Fibroblast of skin of right biceps (primary cell): ENCODE data around the gene CYB5R2.

Source experiments
- DNase-seq: peaks from one replicate; pipeline ENCODE4 v3.0.0-alpha.2; 2013

The CYB5R2 gene

DNA sequence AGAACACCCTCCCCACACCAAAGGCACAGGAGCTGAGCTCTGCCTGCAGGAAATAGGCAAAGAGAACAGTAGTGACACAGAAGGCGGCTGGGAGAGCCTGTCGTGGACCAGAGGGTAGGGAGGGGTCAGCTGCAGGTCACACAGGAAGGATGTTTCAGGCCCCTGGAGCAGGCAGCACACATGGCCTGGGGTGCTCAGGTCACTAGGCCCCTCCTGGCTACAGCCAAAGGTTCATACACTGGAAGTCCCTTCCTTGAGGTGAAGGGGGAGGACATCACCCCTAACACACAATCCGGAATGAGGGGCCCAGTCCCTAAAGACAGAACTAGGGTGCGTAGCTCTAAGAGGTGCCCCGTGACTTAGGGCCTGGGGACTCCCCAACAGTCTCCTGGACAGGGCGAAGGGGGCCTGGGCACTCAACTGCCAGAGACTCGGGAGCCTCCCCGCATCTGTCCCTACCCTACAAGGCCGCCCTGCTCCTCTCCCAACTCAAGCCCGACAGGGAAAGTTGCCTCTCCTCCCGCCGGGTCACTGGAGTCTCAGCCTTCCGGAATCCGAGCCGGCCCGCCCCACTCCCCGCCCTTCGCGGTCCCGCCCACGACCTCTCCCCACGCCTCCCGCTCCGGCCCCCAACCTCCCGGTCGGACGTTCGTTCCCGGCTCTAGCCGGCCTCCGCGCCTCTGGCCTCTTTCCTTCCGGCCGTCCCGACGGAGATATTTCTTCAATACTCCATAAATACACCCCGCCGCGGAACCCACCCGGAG, at the start of gene CYB5R2:
CYB5R2 (minus strand) TSS at position 541 of the 764 bp plus-strand sequence. CDS start 675 bp downstream, outside the sequence.
- peak; percentile 54 for DNase-seq

DNA sequence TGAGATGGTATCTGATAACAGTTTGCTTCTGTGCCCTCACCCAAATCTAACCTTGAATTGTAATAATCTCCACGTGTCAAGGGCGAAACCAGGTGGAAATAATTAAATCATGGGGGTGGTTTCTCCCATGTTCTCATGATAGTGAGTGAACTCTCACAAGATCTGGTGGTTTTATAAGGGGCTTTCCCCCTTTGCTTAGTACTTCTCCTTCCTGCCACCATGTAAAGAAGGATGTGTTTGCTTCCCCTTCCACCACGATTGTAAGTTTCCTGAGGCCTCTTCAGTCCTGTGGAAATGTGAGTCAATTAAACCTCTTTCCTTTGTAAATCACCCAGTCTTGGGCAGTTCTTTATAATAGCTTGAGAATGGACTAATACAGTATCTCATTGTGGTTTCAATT, 41.5 kb upstream of the CYB5R2 start:
- no peak for DNase-seq

DNA sequence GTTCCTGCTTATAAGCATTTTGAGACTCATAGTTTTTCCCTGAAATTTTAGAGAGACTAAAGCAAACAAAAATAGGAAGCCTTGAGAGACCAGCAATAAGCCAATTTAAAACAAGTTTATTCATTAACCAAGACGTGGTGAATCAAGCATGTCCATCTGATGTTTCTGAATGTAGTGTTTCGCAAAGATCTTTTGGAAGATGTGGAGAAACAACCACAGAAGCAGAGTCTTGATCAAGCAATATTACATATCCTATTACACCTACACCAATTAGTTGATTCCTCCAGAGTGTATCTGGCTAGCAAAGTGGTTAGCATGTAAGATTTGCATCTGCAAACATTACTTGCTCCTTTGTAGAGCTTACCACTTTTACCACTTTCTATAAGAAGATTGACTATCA, 33.1 kb upstream of the CYB5R2 start, which contains the start of gene OVCH2:
OVCH2 (minus strand) TSS at position 101 of the 400 bp plus-strand sequence; CDS start at position 18, 83 bp downstream.
- no peak for DNase-seq

DNA sequence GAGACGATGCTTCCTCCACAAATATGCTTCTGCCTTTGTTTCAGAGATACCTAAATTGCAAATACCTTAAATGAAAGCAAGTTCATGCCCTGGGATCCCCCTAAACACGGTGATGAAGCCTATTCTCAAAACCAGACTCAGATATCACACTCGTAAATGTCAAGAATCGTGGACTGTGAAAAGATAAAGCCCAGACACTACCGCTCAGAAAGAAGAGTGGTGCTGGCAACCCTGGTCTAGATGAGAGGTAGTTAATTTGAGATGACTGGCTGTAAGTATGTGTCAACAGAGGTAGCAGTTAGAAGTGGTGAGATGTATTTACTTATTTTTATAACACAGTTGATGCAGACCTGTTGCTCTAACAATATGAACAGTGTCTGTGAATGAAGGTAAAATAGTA, 30.4 kb upstream of the CYB5R2 start:
- no peak for DNase-seq

DNA sequence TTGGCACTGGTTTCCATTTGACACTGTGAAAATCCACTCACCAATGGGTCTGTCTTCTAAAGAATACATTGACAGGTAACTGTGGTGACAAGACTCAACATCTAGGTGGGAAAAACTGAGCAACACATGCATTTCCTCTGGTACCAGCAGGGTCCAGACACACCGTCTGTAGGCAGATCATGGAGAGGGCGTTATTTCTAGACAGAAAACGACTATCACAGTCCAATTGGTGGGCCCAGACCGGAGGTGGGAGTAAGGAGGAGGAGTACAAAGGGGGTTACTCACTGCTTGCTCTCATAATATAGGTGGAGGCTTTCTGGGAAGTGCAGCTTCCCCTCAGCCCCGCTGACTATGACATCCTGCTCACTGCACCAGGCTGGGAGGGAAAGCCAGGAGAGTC, 23.1 kb upstream of the CYB5R2 start:
- no peak for DNase-seq

DNA sequence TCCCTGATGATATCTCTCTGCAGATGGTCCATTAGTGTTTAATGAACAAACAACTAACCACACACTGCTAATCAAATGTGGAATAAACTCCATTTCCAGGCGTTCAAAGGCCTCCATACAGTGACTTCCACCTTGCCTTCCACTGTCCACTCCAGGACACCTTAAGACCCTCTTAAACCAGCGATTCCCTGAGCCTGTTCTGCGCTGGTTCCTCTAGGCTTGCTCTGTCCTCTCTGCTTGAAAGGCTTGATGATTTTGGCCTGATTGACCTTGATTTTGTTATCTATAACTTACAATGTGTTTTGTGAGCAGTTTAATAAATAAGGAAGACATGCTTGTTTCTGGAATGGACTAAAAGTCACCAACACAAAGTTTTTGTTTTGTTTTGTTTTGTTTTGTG, 20.9 kb upstream of the CYB5R2 start:
- no peak for DNase-seq

DNA sequence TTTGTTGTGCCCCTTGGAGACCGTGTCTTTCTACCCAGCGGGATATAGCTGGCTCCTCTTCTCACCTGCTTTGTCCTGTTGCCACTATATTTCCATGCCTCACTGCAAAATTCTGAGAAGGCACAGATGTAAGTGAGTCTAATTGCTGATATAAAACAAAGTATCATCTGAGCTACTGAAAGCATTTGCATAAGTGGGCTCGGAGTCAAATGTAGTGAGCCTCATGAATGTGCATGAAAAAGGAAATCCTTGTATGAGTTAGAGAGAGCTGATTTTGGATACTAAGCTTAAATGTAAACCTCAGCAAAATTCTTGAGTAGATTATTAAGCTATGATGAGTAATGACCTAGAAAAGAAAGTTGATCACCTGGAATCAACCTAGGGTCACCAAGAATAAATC, 19.1 kb upstream of the CYB5R2 start:
- DNase-seq: no peak

DNA sequence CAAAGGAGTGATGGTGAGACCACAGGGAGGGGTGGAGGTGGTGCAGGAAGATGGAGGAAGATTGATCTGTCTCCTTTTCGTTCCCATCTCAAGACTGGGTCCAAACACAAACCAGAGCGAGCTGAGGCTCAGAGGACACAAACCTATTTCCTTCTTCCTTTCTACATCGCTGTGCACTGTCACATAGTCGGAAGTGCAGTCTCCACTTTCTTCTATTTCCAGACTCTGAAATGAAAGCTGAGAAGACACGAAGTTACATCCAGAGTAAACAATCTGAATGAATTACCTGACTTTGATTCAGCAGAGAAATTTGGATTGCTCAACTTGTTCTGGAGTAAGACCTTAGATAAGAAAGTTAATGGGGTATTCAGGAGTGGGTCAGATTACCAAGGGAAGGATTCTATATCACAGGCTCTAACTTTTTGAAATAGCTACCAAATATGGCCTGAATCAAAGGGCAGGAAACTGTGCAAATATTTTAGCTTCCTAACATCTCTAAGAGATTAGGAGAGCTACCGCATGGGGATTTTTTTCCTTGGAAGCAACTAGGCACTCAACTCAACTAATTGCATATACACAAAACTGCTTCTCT, 18.6 kb upstream of the CYB5R2 start:
- peak; percentile 20 for DNase-seq

DNA sequence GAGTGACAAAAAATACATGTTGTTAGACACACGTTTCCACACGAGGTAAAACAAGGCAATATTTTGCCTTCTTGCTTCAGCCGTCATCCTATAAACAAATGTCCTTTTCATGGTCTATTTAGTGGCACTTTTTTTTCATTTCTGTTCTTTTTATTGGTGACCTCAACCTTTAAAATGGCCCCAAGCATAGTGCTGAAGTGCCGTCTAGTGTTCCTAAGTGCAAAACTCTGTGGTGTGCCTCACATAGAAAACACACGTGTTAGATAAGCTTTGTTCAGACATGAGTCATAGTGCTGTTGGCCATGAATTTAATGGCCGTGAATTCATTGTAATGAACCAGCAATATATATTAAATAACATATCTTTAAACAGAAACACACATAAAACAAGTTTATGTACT, 17.3 kb upstream of the CYB5R2 start:
- no peak for DNase-seq

DNA sequence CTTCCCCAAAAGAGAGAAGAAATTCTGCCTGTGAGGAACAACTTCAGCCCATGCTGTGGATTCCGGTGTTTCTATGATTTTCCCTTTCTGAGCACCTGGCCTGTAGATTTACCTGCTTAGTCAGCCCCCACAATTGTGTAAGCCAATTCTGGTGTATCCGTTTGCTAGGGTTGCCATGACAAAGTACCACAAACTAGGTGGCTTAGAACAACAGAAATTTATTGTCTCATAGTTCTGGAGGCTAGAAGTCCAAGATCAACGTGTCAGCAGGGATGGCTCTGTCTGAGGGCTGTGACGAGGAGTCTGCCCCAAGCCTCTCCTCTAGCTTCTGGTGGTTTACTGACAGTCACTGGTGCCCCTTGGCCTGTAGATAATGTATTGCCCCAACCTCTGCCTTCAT, 15.9 kb upstream of the CYB5R2 start:
- no peak for DNase-seq

DNA sequence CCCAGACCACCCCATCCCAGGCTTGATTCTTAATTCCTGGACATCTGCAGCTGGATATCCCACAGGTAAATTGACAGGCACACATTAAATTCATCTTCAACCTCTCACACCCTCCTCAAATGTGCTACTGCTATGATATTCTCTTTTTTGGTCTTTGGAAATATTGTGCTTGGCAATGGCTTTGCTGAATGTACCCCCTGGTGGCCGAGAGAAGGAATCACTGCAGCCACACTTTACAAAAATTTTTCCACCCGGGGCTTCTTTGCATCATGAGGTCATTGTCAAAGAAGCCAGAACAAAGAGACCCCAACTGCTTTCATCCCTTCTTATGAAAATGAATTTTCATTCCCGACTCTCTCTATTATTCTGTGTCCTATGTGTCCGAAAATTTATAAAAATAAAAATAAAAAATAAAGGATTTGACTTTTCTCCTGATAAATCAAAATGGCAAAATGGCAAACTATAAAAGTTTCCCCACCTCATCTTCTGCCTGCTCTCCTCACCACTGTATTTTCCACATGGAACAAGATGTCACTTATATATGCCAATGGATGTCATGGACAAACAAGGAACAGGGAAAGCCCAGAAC, 15.0 kb upstream of the CYB5R2 start:
- peak; percentile 28 for DNase-seq

DNA sequence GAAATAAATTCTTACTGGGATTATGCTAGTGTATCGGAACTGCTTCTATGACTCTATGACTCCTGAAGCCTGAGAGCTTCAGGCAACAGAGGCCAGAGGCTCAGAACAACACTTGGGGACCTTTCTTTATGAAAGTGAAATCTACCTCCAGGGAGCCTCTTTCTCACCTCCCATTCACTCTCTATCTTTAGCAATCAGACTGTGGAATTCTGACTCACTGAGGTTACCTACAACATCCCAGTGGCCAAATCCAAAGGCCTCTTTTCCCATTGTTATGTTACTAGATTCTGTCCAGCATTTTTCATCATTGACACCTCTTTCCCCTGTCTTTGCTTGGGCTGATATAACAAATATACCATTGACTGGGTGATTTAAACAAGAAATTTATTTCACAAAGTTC, 14.1 kb upstream of the CYB5R2 start:
- no peak for DNase-seq

DNA sequence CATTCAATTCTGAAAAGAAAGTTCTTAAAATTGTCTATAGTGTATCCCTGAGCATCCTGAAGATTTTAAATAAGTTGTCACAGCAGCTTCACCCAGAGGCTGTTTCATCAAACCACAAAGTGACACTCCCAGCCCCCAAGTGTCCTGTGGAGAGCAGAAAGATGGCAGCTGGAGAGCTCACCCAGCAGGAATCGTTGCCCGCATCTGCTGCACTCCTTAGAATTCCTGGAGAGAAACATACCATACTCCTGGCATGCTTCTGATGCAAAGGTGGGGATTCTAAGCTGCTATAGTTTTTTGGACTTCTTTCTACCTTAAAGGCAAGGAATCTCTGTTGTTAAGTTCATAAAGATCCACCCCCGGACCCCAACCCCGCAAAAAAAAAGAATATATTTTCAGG, 13.5 kb upstream of the CYB5R2 start:
- no peak for DNase-seq

DNA sequence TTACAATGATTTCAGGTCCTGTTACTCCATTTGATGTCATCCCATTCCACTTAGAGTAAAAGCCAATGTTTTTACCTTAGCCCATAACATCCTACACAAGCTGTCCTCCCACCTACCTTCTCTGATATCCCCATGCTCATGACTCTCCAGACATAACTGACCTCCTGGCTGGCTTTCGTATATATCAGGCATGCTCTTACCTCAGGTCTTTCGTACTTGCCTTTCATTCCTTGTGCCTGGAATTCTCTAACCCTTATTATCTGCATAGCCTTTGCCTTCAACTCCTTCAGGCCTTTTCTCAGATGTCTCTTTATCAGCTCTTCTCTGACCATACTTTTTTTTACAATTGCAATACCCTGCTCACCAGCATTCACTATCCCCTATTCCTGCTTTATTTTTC, 10.3 kb upstream of the CYB5R2 start:
- DNase-seq: no peak

DNA sequence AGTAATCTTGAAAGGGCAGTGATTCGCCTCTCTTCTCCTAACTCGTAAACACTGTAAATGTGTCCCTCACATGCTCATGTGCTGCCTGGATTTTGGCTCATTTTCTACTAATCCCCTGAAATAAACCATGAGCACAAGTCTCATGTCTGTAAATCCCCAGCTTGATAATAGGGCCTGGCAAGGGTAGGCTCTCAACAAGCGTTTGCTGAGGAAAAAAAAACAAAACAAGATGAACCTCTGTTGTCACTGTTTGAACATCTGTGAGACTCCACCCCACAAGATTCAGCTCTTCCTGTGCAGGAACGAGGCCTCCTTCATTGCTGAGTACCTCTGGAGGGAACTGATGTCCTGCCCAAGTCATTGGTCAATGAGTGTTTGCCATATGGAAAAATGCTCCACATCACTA, 4.5 kb upstream of the CYB5R2 start:
- no peak for DNase-seq

DNA sequence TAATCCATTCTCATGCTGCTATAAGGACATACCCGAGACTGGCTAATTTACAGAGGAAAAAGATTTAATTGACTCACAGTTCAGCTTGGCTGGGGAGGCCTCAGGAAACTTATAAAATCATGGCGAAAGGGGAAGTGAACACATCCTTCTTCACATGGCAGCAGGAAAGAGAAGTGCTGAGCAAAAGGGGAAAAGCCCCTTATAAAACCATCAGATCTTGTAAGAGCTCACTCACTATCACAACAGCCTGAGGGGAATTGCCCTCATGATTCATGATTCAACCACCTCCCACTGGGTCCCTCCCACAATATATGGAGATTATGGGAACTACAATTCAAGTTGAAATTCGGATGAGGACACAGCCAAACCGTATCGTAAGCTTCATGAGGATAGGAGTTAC, 3.8 kb upstream of the CYB5R2 start:
- DNase-seq: peak; percentile 45

DNA sequence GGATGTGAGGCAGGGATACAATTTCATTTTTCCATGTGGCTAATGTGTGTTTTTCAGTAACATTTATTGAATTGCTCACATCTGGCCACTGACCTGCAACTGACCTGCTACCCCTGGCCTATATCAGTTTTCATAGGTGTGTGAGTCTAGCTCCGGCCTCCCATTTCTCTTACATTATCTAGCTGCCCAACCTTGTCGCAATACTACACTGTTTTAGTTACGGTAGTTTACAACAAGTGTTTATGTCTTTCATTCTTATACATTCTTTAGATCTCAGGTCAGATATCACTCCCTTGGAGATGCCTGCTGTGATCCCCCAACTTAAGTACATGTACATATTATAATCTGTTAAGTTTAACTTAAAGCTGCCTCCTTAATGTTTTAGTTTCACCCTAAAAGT, 2.3 kb upstream of the CYB5R2 start:
- DNase-seq: no peak

DNA sequence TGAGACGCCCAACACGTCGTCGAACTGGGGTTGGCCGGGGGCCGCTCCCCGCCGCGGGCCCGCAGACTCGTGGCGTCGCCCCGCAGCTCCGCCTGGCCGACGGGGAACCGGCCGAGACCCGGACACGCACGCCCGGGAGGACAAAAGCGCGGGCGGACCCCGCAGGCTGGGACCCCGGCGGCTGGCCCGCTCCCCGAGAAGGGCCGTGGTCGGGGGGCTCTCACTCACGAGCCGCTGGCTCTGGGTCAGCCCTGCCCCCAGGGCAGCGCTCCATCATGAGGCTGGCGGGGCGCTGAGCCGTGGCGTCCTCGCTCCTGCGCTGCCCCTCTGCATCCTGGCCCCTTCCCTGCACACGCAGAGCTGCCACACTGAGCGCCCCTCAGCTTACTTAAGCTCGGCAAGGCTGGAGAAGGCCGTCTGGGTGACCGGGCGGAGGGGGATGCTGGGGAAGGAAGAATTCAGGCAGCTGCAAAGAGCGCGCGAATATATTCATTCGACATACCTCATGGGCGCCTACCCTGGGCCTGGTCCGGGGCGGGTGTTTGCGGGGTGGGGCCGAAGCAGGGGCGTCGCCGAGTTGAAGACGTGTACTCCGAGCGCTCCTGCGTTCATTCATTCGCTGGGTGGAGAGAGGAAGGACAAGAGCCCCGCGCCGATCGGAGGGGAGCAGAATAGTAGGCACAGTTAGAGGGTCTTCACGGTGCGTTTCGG, 579 bp upstream of the CYB5R2 start:
- DNase-seq: peak; percentile 37

DNA sequence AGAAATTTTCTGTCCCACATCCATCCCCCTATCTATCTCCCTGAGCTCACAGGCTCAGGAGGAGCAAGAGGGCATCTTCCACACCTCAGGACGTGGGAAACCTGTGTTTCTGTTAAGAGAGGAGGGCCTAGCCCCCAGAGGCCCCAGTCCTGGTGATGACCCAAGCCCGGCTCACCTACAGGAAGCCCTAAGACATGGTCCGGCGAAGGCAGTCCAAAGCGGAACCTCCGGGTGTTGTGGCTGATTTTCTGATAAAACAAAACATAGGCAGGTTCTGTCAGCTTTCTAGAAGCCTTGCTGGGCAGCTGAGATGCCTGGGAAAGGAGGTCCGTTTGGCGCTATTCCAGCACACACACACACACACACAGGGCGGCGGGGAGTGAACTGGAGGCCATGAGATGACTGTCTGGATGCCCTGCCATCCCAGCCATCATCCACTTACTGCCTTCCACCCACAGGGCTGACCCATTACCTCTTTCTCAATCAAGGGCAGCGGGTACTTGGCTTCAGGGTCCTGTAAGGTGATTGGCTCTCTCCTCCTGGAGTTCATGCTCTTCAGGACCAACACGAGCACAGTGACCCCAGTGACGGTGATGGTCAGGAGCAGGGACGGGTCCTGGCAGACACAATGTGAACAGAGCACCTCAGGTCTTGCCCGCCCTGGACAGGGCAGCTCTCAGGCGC, 882 bp downstream of the CYB5R2 start:
- no peak for DNase-seq

DNA sequence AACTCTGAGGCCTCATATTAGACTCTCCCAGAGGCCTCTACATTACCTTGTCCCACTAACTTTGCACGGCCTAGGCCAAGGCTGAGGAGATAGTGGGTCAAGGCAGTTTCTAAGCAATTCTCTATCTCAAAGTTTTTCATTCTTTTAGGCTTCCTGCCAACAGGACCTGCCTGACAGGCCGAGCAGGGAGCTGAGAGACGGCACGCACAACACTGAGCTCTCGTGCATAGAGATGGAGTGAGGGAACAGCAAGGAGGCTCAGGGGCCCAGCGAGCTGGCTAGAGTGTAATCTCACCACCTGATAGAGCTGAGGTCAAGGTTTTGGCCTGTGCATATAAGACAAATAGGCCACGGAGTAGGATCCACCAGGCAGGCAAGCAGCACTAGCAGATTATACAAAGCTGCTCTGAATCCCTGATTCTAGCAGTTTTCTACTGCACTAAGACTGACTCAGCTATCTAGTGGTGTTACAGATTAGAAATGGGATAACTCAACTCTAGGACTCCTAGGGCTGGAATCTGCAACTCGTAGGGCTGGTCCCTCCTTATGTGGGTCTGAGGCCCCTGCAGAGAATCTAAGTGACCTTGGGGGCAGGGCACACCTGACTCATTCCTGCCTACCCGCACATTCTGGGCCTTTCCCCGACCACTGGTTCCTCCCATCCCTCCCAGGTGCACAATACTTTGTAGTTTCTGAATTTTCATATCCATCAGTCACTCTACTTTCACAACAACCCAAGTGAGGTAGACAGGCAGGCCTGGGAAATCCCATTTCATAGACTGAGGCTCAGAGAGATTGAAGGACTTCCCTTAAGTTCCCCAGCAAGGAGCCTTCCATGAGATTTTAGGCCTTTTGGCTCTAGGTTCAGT, 1.7 kb downstream of the CYB5R2 start:
- no peak for DNase-seq

DNA sequence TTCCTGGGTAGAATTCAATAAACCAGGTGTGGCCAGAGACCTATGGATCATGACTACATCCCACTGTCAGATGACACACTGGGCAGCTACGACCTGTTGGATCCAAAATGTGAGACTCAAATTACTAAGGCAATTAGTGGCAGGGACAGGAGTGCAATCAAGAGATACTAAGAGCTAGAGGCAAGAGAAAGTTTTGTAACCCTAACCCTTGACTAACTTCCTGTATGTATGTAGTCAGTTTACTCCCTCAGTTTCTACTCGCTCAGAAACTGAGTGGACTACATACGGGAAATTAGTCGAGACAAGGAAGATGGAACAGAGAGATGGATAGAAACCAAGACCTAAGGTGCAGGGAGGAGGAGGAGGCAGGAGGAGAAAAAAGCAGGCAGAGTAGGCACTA, 2.7 kb downstream of the CYB5R2 start:
- DNase-seq: no peak

DNA sequence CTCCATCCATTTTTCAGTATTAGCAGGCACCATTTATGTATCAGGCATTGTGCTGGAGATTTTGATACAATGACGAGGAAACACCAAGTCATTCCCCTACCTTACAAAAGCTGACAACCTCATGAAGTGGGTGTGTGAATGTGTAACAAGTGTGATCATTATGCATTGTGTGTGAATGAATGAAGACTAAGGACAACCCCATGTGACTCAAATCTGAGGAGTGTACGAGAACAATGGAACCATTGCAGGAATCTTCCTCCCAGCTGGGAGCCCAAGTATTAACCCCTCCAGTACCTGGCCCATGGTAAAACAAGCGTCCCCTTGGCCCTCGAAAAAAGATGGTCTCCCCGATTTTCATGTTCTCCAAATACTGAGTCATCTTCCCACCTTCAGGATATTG, 4.4 kb downstream of the CYB5R2 start:
- no peak for DNase-seq
